ENCODE results near the gene RCBTB1.
"Not testable (repeated sequence)": the region's sequence is repeated elsewhere in the genome, so short reads cannot be mapped to it uniquely, and the experiment has no call there.

The RCBTB1 gene

GRCh38 chr13:49602615-49603014 is 17.3 kb upstream of the RCBTB1 start:
- ATAC-seq, result not testable (repeated sequence)

DNA sequence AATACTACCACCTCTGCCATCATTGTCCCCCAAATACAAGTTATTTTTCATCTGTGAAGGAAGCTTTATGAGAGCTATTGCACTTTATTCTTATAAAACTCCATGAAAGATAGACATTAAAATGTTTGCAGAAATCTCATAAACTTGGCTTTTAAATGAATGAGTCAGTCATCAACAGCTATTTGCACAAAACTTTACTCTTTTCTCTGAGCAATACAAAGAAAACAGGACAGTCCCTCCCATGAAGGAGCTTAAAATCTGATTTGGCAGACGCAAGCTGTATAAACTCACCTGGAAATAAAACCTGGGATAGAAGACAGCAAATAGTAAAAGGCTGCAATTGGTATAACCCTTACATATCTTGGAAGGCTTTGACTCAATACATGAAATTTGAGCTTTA is 16.6 kb upstream of the RCBTB1 start:
- ATAC-seq, result no peak

DNA sequence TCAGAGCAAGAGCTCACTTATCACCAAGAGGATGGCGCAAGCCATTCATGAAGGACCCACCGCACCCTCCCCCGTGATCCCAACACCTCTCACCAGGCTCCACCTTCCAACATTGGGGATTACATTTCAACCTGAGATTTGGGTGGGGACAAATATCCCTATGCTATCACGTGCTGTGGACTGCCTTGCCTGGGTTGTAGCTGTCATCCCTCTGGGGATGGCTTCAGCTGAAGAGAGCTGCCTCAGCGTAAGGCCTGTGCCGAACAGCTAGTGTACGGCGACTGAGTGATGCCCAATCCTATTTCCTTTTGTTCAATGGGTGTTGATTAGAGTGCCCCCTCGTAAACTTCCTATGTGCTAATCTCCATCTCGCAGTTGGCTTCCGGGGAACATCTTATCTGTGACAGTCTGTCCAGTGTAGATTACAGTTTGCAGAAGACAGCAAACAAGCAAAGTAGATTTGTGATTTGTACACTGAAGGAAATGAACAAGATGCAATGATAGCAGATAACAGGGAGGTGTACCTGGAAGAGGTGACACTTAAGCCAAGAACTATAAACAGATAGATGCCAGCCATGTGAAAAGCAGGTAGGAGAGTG is 11.8 kb upstream of the RCBTB1 start:
- no peak for ATAC-seq

GRCh38 chr13:49596221-49596620 is 10.9 kb upstream of the RCBTB1 start:
- no peak for ATAC-seq

GRCh38 chr13:49594576-49594975 is 9.2 kb upstream of the RCBTB1 start:
- no peak for ATAC-seq

DNA sequence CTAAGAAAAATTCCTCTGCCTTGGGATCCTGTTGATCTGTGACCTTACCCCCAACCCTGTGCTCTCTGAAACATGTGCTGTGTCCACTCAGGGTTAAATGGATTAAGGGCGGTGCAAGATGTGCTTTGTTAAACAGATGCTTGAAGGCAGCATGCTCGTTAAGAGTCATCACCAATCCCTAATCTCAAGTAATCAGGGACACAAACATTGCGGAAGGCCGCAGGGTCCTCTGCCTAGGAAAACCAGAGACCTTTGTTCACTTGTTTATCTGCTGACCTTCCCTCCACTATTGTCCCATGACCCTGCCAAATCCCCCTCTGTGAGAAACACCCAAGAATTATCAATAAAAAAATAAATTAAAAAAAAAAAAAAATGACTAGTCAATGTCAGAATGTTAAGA is 8.5 kb upstream of the RCBTB1 start:
- ATAC-seq, result not testable (repeated sequence)

DNA sequence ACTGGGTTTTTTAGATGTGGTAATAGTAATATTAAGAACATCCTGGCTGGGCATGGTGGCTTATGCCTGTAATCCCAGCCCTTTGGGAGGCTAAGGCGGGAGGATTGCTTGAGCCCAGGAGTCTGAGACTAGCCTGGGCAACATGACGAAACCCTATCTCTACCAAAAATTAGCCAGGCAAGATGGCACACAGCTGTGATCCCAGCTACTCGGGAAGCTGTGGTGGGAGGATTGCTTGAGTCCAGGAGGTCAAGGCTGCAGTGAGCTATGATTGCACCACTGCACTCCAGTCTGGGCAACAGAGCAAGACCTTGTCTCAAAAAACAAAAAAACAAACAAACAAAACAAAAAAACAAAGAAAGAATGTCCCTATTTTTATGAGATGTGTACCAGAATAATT is 5.4 kb upstream of the RCBTB1 start:
- not testable (repeated sequence) for ATAC-seq

DNA sequence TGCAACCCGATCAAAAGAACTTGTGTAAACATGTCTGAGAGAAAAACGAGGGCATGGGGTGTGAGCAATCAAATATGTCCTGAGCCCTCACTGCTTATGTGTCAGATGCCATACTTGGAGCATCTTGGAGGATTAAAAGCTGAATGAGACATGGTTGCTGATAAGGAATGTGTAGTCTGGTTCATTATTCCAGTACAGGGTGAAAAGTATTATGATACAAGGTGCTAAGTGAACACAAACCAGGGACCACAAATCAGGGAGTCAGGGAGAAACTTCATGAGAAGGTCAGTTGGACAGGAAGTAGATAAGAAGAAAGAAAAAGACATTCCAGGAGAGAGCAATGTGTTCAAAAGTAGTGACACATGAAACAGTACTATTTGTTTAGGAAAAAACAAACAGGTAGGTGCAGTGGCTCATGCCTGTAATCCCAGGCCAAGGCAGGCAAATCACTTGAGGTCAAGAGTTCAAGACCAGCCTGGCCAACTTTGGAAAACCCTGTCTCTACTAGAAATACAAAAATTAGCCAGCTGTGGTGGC is 2.0 kb upstream of the RCBTB1 start:
- no peak for ATAC-seq

DNA sequence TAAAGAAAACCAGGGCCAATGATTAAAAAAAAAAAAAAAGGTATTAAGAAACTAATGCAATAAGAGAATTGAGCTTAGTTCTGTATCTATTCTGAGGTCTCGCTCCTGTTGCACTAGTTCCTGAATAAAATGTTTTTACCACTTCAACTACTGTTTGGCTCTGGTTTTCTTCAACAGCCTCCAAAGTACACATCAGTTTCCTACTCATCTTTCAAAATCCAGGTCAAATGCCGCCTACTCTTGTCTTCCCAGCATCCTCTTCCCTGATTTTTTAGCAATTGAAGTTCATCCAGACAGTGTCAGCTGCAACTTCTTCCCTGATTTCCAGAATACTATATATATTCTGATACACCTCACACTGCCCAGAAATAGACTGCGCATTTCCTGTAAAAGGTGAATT is 1.4 kb upstream of the RCBTB1 start:
- no peak for ATAC-seq

DNA sequence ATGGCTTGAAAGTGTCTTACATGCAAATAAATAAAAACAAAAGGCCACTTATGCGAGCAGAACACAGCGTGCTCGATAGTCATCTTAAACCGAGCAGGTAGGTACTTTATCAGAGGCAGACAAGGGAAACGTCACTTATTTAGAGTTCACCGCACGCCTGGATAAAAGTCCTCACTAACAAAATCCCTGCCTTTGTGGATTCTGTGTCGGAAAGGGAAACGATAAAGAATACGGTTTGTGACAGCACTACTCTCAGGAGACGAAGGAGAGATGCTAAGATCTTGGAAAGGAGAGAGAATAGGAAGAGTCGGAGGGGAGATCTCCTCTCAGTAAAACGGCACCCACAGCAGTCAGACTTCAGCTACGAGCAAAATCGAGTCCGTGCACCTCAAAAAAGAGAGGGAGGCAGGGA is 581 bp downstream of the RCBTB1 start:
- peak in 1 of 2 donors; percentile 5 for ATAC-seq

- no peak for ATAC-seq
Measured at GRCh38 chr13:49580980-49581680, 4.2 kb downstream of the RCBTB1 start.

DNA sequence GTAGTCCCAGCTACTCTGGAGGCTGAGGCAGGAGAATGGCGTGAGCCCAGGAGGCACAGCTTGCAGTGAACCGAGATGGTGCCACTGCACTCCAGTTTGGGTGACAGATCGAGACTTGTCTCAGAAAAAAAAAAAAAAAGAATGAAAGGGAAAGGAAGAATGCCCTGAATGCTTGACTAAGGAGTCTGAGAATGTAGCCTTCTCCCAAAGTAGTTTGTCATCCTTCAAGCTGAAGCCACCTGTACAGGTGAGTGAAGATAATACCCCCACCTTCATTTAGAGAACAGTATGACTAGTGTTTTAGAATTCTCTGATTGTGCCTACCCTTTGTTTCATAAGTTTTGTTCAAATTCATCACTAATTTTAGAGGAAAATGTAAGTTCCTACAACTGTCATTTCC is 5.9 kb downstream of the RCBTB1 start:
- ATAC-seq, result no peak

GRCh38 chr13:49571299-49572240 is 13.8 kb downstream of the RCBTB1 start:
- no peak for ATAC-seq

- peak; percentile 88 to 90 for ATAC-seq
Measured at GRCh38 chr13:49569993-49570689, 15.2 kb downstream of the RCBTB1 start.

DNA sequence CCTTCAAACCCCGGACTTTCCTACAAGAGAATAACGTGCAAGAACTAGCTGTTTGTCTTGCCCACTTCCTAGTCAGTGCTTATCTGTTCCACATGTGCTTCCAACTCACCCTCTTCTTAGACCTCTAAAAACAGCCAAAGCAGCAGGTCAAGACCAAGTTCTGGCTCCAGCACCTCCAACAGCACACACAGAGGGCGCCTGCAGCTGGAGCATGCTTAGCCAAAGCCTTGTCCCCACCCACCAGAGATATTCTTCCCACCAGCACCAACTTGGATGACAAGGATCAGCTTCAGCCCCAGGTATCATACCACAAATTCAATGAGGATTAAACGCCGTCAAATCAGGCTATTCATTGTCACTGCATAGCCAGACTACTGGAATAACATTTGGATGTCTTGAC is 17.9 kb downstream of the RCBTB1 start:
- ATAC-seq, result no peak

DNA sequence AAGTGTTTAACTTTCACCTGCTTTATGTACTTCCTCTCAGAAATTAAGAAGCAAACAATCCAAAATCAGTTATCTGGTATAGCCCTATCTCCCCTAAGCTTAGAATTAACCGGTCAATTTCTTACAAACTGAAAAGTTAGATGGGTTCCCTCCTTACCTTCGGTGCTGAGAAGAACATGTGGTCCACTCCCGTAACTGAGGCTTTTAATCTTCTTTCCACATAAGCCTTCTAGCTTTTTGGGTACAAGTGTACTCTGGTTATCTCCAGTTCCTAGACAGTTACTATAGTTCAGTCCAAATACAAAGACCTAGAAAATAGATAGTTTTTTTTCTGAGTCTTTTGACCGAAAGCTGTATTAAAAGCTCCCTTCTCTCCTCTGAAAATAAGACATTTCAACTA is 18.9 kb downstream of the RCBTB1 start:
- ATAC-seq, result no peak

DNA sequence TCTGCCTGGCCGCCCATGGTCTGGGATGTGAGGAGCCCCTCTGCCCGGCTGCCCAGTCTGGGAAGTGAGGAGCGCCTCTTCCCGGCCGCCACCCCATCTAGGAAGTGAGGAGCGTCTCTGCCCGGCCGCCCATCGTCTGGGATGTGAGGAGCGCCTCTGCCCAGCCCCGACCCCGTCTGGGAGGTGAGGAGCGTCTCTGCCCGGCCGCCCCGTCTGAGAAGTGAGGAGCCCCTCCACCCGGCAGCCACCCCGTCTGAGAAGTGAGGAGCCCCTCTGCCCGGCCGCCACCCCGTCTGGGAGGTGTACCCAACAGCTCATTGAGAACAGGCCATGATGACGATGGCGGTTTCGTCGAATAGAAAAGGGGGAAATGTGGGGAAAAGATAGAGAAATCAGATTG is 19.9 kb downstream of the RCBTB1 start:
- ATAC-seq, result not testable (repeated sequence)

DNA sequence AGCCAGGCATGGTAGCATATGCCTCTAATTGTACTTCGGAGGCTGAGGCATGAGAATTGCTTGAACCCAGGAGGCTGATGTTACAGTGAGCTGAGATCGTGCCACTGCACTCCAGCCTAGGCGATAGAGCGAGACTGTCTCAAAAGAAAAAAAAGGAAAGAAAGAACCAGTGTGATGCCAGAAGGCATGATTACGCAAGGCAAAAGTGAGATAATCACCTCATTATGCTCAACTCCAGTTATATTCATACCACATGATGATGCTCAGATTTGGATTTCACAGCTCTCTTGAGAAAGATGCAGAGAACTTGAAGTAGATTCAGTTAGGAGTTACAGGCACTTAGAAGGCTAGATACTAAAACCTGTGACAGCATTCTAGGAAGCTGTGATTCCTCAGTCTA is 21.8 kb downstream of the RCBTB1 start:
- ATAC-seq, result no peak

GRCh38 chr13:49561062-49561410 is 24.3 kb downstream of the RCBTB1 start:
- ATAC-seq, result no peak

DNA sequence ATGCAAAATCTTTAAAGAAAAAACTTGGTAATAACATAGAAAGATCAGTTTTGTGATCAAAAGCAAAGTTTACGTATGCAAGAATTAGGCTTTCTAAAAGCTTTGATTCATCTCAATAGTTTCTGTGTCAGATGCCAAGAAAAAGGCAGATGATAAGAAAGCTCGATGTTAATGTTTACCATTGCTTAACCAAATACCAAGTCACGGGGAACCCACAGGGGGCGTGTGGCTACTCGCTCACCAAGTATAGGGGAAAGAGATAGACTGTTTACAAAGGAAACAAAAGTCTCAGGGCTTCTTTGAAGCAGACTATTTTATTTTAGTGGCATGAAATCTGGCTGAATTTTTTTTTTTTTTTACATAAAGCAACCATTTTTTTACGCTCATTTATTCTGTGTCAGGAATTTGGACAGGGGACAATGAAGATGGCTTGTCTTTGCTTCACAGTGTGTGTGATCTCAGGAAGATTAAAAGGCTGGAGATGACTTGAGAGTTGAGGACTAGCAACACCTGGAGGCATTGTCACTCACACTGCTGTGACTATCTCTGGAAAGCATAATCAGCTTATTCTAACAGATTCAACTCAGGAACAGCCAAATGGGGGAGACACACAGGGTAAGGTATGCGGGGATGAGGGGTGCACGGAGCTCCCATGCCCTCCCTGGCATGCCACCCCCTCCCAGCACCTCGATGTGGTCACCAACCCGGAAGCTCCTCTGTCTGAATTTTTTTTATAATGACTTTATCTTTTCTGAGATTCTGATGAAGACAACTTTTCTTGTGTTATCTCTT is 24.9 kb downstream of the RCBTB1 start:
- ATAC-seq, result no peak

DNA sequence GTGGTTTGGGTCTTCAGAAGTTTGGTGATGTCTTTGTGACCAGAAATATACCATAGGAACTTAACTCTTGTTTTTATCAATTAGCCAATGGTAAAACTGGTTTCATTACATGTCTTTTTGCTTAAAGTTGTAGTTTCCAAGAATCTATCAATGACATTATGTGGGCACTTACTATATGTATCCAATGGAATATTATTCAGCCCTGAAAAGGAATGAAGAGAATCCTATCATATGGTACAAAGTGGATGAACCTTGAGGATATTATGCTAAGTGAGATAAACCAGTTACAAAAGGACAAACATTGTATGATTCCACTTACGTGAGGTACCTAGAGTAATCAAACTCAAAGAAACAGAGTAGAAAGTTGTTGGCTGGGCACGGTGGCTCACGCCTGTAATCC is 26.4 kb downstream of the RCBTB1 start:
- no peak for ATAC-seq

DNA sequence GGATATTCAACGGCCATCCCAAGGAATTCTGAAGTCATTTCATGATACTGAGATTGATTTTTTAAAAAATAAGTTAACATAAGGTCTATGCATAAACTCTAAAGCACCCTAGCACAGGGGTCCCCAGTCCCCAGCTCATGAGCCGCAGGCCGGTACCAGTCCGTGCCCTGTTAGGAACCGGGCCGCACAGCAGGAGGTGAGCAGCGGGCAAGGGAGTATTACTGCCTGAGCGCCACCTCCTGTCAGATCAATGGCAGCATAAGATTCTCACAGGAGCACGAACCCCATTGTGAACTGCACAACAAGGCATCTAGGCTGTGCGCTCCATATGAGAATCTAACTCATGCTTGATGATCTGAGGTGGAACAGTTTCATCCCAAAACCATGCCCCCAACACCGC is 31.0 kb downstream of the RCBTB1 start:
- no peak for ATAC-seq

Data from activated CD4-positive, CD25-positive, alpha-beta regulatory T cell treated with anti-CD3 and anti-CD28 coated beads, Interleukin-2, amount 50 U/mL, for 24 hours (primary cell).